ENCODE measurements around the gene SLC34A3. TPM values are rescaled to one million over a fixed set of nuclear protein-coding genes. Genes with fewer than 3 reads are reported as not detected.
A peak's percentile ranks its signal among the peaks of the same experiment; 100 is the strongest.

SLC34A3 gene
- total RNA-seq, 4 donors from 2014 or later: not detected

GRCh38 chr9:137223078-137223970 is 7.4 kb upstream of the SLC34A3 start:
- no peaks in the 10 kb centered on the region for H3K36me3 ChIP-seq
- intact Hi-C loops (cut with DNase I): loop anchor here (5.0 kb wide), 1 partner anchor 36 kb away; the partner anchor contains the start of genes ANAPC2 and SSNA1
- 2% methylated on average over 36 of the region's 63 CpGs for WGBS
- peaks cover 28 to 47% (median 36%) of the 10 kb centered on the region in 4 donors for H3K4me1 ChIP-seq
- H3K9me3 ChIP-seq: no peaks in the 10 kb centered on the region
- H3K27me3 ChIP-seq: peaks cover 0 to 19% (median 6%) of the 10 kb centered on the region in 4 donors
- peak overlapping the region; percentile 72 to 87 (median 80) for H3K4me3 ChIP-seq
- DNase-seq (ENCODE audit: extremely low spot score): peak; percentile 100
- TF ChIP-seq CTCF (IDR thresholded peaks at IDR 0.05): peak in 1 of 3 experiments; percentile 24
- peak; percentile 39 for TF ChIP-seq POLR2A (IDR thresholded peaks at IDR 0.05; ENCODE audit: low read depth)
- TF ChIP-seq POLR2AphosphoS5 (IDR thresholded peaks at IDR 0.05): peak; percentile 76 to 91
- TF ChIP-seq EP300 (IDR thresholded peaks at IDR 0.05): no peak
- peak overlapping the region; percentile 91 to 94 (median 92) for H3K27ac ChIP-seq (replicated peaks in 1 of 4)

- TF ChIP-seq CTCF (IDR thresholded peaks at IDR 0.05) (no peak), POLR2A (IDR thresholded peaks at IDR 0.05; ENCODE audit: low read depth) (no peak), EP300 (IDR thresholded peaks at IDR 0.05) (no peak), POLR2AphosphoS5 (IDR thresholded peaks at IDR 0.05) (no peak)
- Histone ChIP-seq H3K27me3 (peaks cover 0 to 36% (median 21%) of the 10 kb centered on the region in 4 donors), H3K9me3 (no peaks in the 10 kb centered on the region), H3K36me3 (no peaks in the 10 kb centered on the region), H3K27ac (replicated peaks in 1 of 4) (peak within 1 kb of the TSS; percentile 91 to 94 (median 92)), H3K4me3 (peak within 1 kb of the TSS; percentile 72 to 87 (median 80)), H3K4me1 (peaks cover 21 to 46% (median 36%) of the 10 kb centered on the region in 4 donors)
- intact Hi-C loops (cut with DNase I): loop anchor here (5.0 kb wide), 1 partner anchor 38 kb away; the partner anchor contains the start of genes ANAPC2 and SSNA1
- DNase-seq (ENCODE audit: extremely low spot score): no peak
- WGBS: 64% methylated on average over 11 of the region's 23 CpGs
Observed at GRCh38 chr9:137224830-137225694, 5.6 kb upstream of the SLC34A3 start, which contains the start of gene CYSRT1. Gene CYSRT1, plus strand, starts transcription at chr9:137225174. Its CDS starts 448 bp downstream, at chr9:137225622.

- Histone ChIP-seq H3K4me1 (peaks cover 21 to 41% (median 36%) of the 10 kb centered on the region in 4 donors), H3K27ac (replicated peaks in 1 of 4) (no peak overlapping the region), H3K36me3 (no peaks in the 10 kb centered on the region), H3K9me3 (no peaks in the 10 kb centered on the region), H3K27me3 (peaks cover 0 to 44% (median 28%) of the 10 kb centered on the region in 4 donors), H3K4me3 (no peak overlapping the region)
- DNase-seq (ENCODE audit: extremely low spot score): no peak
- 83% methylated on average over 9 of the region's 21 CpGs for WGBS
- intact Hi-C loops (cut with DNase I): loop anchor here (2.0 kb wide), 1 partner anchor 107 kb away; no protein-coding TSS in a partner anchor
- TF ChIP-seq POLR2A (IDR thresholded peaks at IDR 0.05; ENCODE audit: low read depth) (no peak), EP300 (IDR thresholded peaks at IDR 0.05) (no peak), CTCF (IDR thresholded peaks at IDR 0.05) (no peak), POLR2AphosphoS5 (IDR thresholded peaks at IDR 0.05) (no peak)
Observed at GRCh38 chr9:137225699-137226331, 4.9 kb upstream of the SLC34A3 start.
